B cell (primary cell): ENCODE data around the gene C1orf105. TPM values are rescaled to one million over a fixed set of nuclear protein-coding genes. Genes with fewer than 3 reads are reported as not detected.

Experiments used
- ATAC-seq: fragments of 200-7000 bp; cut with Tn5 transposase; one replicate; pipeline ENCODE4 v1.10.0; 2021; ENCODE audit warnings: low read depth, mild to moderate bottlenecking, moderate number of reproducible peaks, moderate library complexity
- CTCF ChIA-PET: fragments of 350-600 bp; sonication (Branson Sonifier 250); formaldehyde crosslinking; loops from one replicate; lab custom pipeline; 2021; ENCODE audit warnings: antibody characterized with exemption, inconsistent platforms; lab: Charles Lee
- POLR2A ChIA-PET: fragments of 350-600 bp; sonication (Branson Sonifier 250); formaldehyde crosslinking; loops from one replicate; lab custom pipeline; 2021; ENCODE audit warnings: antibody characterized with exemption; lab: Charles Lee
- DNase-seq: peaks from one replicate; pipeline ENCODE4 v3.0.0; 2013
- H2AFZ ChIP-seq: 2 replicates; pipeline ENCODE4 v1.6.1; 2012; ENCODE audit warnings: mild to moderate bottlenecking, low read depth, low read length; ENCODE audit not compliant: insufficient read depth, poor library complexity, severe bottlenecking
- H3K27ac ChIP-seq, 2 donors: 1 replicate in 1 of 2; 2 replicates in 1 of 2; pipeline ENCODE4 v1.5.1; 2012 to 2013; ENCODE audit warnings: low read length in 2 of 2, mild to moderate bottlenecking in 2 of 2, moderate library complexity in 1 of 2
- H3K27me3 ChIP-seq, 4 experiments: fragments of 200-600 bp in 1 of 4; sonication (generic) in 1 of 4; replicated peaks in 1 of 4; 1 replicate in 2 of 4; 2 replicates in 2 of 4; pipeline versions ENCODE4 v1.6.1 to v1.7.0; 2013 to 2016; ENCODE audit warnings: low read length in 3 of 4, mild to moderate bottlenecking in 2 of 4, mixed read lengths in 1 of 4, moderate library complexity in 1 of 4; ENCODE audit not compliant: insufficient read depth in 4 of 4, control insufficient read depth in 3 of 4; ENCODE audit errors: control extremely low read depth in 1 of 4
- H3K36me3 ChIP-seq, 2 experiments: replicated peaks in 1 of 2; 1 replicate in 1 of 2; 2 replicates in 1 of 2; pipeline versions ENCODE4 v1.6.1 to v1.7.1; 2013; ENCODE audit warnings: low read length in 1 of 2; ENCODE audit not compliant: insufficient read depth in 2 of 2, control insufficient read depth in 1 of 2; ENCODE audit errors: control extremely low read depth in 1 of 2, extremely low read depth in 1 of 2
- H3K4me1 ChIP-seq, 2 donors: fragments of 200-600 bp in 1 of 2; sonication (generic) in 1 of 2; 1 replicate in 1 of 2; 2 replicates in 1 of 2; pipeline versions ENCODE4 v1.5.1 to v1.6.1; 2013 to 2017; ENCODE audit warnings: low read length in 2 of 2; ENCODE audit not compliant: control insufficient read depth in 2 of 2, insufficient read depth in 2 of 2
- H3K4me2 ChIP-seq: replicated peaks from 2 replicates; pipeline ENCODE3; 2012; ENCODE audit warnings: mild to moderate bottlenecking, low read depth, low read length; ENCODE audit not compliant: poor library complexity, severe bottlenecking
- H3K4me3 ChIP-seq, 5 experiments: fragments of 200-600 bp in 1 of 5; sonication (generic) in 1 of 5; 1 replicate in 3 of 5; 2 replicates in 2 of 5; pipeline versions ENCODE4 v1.5.1 to v1.7.0; 2011 to 2016; ENCODE audit warnings: low read length in 4 of 5, mild to moderate bottlenecking in 4 of 5, low read depth in 2 of 5, control low read depth in 1 of 5, moderate library complexity in 1 of 5; ENCODE audit not compliant: insufficient read depth in 1 of 5; ENCODE audit errors: control extremely low read depth in 1 of 5, extremely low read depth in 1 of 5
- H3K79me2 ChIP-seq: fragments of 200-600 bp; sonication (generic); one replicate; pipeline ENCODE4 v1.6.0; 2016; ENCODE audit warnings: low read length; ENCODE audit not compliant: control insufficient read depth, insufficient read depth
- H3K9ac ChIP-seq: fragments of 200-600 bp; sonication (generic); 2 replicates; pipeline ENCODE4 v1.6.1; 2017; ENCODE audit warnings: mild to moderate bottlenecking, low read length, moderate library complexity
- H3K9me3 ChIP-seq, 3 donors: one replicate each; pipeline versions ENCODE4 v1.6.1 to v1.7.1; 2013; ENCODE audit warnings: low read length in 2 of 3; ENCODE audit not compliant: control insufficient read depth in 2 of 3, insufficient read depth in 1 of 3; ENCODE audit errors: control extremely low read depth in 1 of 3
- H4K20me1 ChIP-seq: 2 replicates; pipeline ENCODE4 v1.6.0; 2012; ENCODE audit warnings: mild to moderate bottlenecking, low read length; ENCODE audit not compliant: insufficient read depth, control insufficient read depth, poor library complexity, severe bottlenecking
- H3K27ac Mint-ChIP-seq: one replicate; pipeline ENCODE4 v1.8.0; 2021; ENCODE audit warnings: mixed read lengths
- H3K27me3 Mint-ChIP-seq: one replicate; pipeline ENCODE4 v1.8.0; 2021; ENCODE audit warnings: mixed read lengths
- H3K4me1 Mint-ChIP-seq: one replicate; pipeline ENCODE4 v1.8.0; 2021; ENCODE audit warnings: mixed read lengths
- H3K4me3 Mint-ChIP-seq: one replicate; pipeline ENCODE4 v1.8.0; 2021; ENCODE audit warnings: mixed read lengths
- H3K9me3 Mint-ChIP-seq: one replicate; pipeline ENCODE4 v1.8.0; 2022; ENCODE audit warnings: mixed read lengths; ENCODE audit not compliant: insufficient read depth
- EZH2 ChIP-seq: IDR thresholded peaks from 2 replicates; pipeline ENCODE4 v1.6.1; 2012; ENCODE audit warnings: borderline replicate concordance, low read depth, mild to moderate bottlenecking, moderate library complexity, low read length; ENCODE audit not compliant: insufficient read depth, poor library complexity, severe bottlenecking
- WGBS: methylation state at CpG from one replicate; pipeline ENCODE4 v1.1.5; 2013; ENCODE audit warnings: missing lambda C conversion rate; ENCODE audit not compliant: insufficient coverage; 5-methylcytosine and 5-hydroxymethylcytosine counted together
- intact Hi-C: fragments of 100-400 bp; cut with micrococcal nuclease; formaldehyde crosslinking; loops from one replicate; pipeline ENCODE4 v1.10.0; 2022
- polyA plus RNA-seq: library from polyadenylated mRNA; depleted of rRNA; stranded (reverse); fragments of >200 nt; gene quantifications from 2 replicates; pipeline ENCODE4 v1.2.3, GENCODE V29; 2012
- total RNA-seq, 2 donors: library from RNA; stranded (reverse); fragments of 120-200 nt in 1 of 2; gene quantifications; 1 replicate in 1 of 2; 2 replicates in 1 of 2; pipeline versions ENCODE4 v1.2.3 to v1.2.4, GENCODE V29; 2013 to 2022
- TF ChIP-seq, protein P1 (sequence below): fragments of 200-600 bp; IDR thresholded peaks from one replicate; pipeline ENCODE4 v1.8.0; 2022; ENCODE audit warnings: antibody characterized with exemption, mild to moderate bottlenecking

Gene C1orf105
- total and polyA plus RNA-seq, 2 donors (not counting 1 experiment from before 2014, with no cell fraction given), result not detected

GRCh38 chr1:172398193-172398592, 22.3 kb upstream of the C1orf105 start:
- H3K4me2 ChIP-seq, result peak overlapping the region; percentile 59
- intact Hi-C loops, result no loop called here
- peak overlapping the region; percentile 78 for H3K4me3 Mint-ChIP-seq
- H3K4me3 ChIP-seq, result no peak overlapping the region
- H3K4me1 ChIP-seq, result peaks cover 53 to 56% of the 10 kb centered on the region in 2 donors
- H3K79me2 ChIP-seq, result peaks cover 4% of the 10 kb centered on the region
- ATAC-seq (no peak), DNase-seq (no peak)
- no peak for TF ChIP-seq EZH2
- TF ChIP-seq, protein P1, sequence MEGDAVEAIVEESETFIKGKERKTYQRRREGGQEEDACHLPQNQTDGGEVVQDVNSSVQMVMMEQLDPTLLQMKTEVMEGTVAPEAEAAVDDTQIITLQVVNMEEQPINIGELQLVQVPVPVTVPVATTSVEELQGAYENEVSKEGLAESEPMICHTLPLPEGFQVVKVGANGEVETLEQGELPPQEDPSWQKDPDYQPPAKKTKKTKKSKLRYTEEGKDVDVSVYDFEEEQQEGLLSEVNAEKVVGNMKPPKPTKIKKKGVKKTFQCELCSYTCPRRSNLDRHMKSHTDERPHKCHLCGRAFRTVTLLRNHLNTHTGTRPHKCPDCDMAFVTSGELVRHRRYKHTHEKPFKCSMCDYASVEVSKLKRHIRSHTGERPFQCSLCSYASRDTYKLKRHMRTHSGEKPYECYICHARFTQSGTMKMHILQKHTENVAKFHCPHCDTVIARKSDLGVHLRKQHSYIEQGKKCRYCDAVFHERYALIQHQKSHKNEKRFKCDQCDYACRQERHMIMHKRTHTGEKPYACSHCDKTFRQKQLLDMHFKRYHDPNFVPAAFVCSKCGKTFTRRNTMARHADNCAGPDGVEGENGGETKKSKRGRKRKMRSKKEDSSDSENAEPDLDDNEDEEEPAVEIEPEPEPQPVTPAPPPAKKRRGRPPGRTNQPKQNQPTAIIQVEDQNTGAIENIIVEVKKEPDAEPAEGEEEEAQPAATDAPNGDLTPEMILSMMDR, result no peak
- no peaks in the 10 kb centered on the region for H4K20me1 ChIP-seq
- H3K27me3 ChIP-seq, result no peaks in the 10 kb centered on the region
- H3K9me3 Mint-ChIP-seq, result no peaks in the 10 kb centered on the region
- H3K36me3 ChIP-seq, result no peaks in the 10 kb centered on the region
- CTCF ChIA-PET, result interaction anchor here (0.7 to 12.3 kb wide), 24 partner anchors 9 to 583 kb away, joined by 3 to 152 read pairs (median 6); no protein-coding TSS in a partner anchor
- H3K9ac ChIP-seq, result peak overlapping the region; percentile 43
- H2AFZ ChIP-seq, result peak overlapping the region; percentile 68
- no CpG with 5 or more reads among the region's 2 CpGs for WGBS
- no peaks in the 10 kb centered on the region for H3K9me3 ChIP-seq
- peaks cover 64% of the 10 kb centered on the region for H3K4me1 Mint-ChIP-seq
- H3K27ac Mint-ChIP-seq, result peak overlapping the region; percentile 94
- POLR2A ChIA-PET, result interaction anchor here (1.1 to 2.7 kb wide), 2 partner anchors 8 to 40 kb away, joined by 3 to 10 read pairs; no protein-coding TSS in a partner anchor
- H3K27ac ChIP-seq, result peak overlapping the region; percentile 9 to 71
- no peaks in the 10 kb centered on the region for H3K27me3 Mint-ChIP-seq
